SHP77 treated with DMSO at 0.1 percent for 48 hours (cell line): ENCODE data around the gene MRGPRG.

Experiments used
- DNase-seq: peaks from one replicate; lab custom pipeline; 2025; lab: John Stamatoyannopoulos, UW

Gene MRGPRG

GRCh38 chr11:3195251-3196160 is 23.1 kb downstream of the MRGPRG start:
- DNase-seq: no peak

GRCh38 chr11:3194016-3194816 is 24.4 kb downstream of the MRGPRG start:
- DNase-seq: no peak

GRCh38 chr11:3193373-3194015 is 25.1 kb downstream of the MRGPRG start:
- no peak for DNase-seq

GRCh38 chr11:3192511-3193372 is 25.9 kb downstream of the MRGPRG start:
- no peak for DNase-seq

GRCh38 chr11:3191586-3192324 is 26.9 kb downstream of the MRGPRG start:
- no peak for DNase-seq

GRCh38 chr11:3190600-3190999 is 28.0 kb downstream of the MRGPRG start:
- no peak for DNase-seq

GRCh38 chr11:3189886-3190583 is 28.6 kb downstream of the MRGPRG start:
- DNase-seq: no peak

GRCh38 chr11:3189196-3189843 is 29.3 kb downstream of the MRGPRG start:
- DNase-seq: no peak

- no peak for DNase-seq
Observed at GRCh38 chr11:3188496-3189195, 30.0 kb downstream of the MRGPRG start.

- no peak for DNase-seq
Observed at GRCh38 chr11:3186166-3186953, 32.3 kb downstream of the MRGPRG start.

- no peak for DNase-seq
Observed at GRCh38 chr11:3184732-3185347, 33.8 kb downstream of the MRGPRG start.

GRCh38 chr11:3183523-3183922 is 35.1 kb downstream of the MRGPRG start:
- no peak for DNase-seq

- DNase-seq: no peak
Observed at GRCh38 chr11:3182462-3182852, 36.2 kb downstream of the MRGPRG start.

GRCh38 chr11:3181725-3182461 is 36.7 kb downstream of the MRGPRG start:
- DNase-seq: no peak

- no peak for DNase-seq
Observed at GRCh38 chr11:3180869-3181268, 37.7 kb downstream of the MRGPRG start.

- no peak for DNase-seq
Observed at GRCh38 chr11:3178349-3178748, 40.3 kb downstream of the MRGPRG start.

- DNase-seq: no peak
Observed at GRCh38 chr11:3177931-3178330, 40.7 kb downstream of the MRGPRG start.
